Neural cell (in vitro differentiated cells): ENCODE data around the gene HS3ST6. TPM values are rescaled to one million over a fixed set of nuclear protein-coding genes. Genes with fewer than 3 reads are reported as not detected.
"Not testable (repeated sequence)": the region's sequence is repeated elsewhere in the genome, so short reads cannot be mapped to it uniquely, and the experiment has no call there.

ENCODE experiments used
- H2AFZ ChIP-seq: fragments of 200-600, 300-800 bp; sonication (generic), shearing (Covaris generic); 2 replicates; pipeline ENCODE4 v1.6.0; 2014; ENCODE audit warnings: low read depth, mild to moderate bottlenecking, antibody characterized with exemption, low read length, moderate library complexity
- H3F3A ChIP-seq: fragments of 200-600 bp; shearing (Covaris generic); 2 replicates; pipeline ENCODE4 v1.6.1; 2016; ENCODE audit warnings: mild to moderate bottlenecking, moderate library complexity, mixed read lengths, antibody characterized with exemption, low read length; ENCODE audit not compliant: insufficient read depth, poor library complexity, severe bottlenecking
- H3K27ac ChIP-seq: fragments of 200-600, 300-800 bp; sonication (generic), shearing (Covaris generic); 2 replicates; pipeline ENCODE4 v1.5.1; 2014; ENCODE audit warnings: mild to moderate bottlenecking, low read length, moderate library complexity
- H3K27me3 ChIP-seq: fragments of 300-800, 200-600 bp; sonication (generic), shearing (Covaris generic); 2 replicates; pipeline ENCODE4 v1.6.0; 2014; ENCODE audit warnings: mild to moderate bottlenecking, low read depth, low read length, moderate library complexity; ENCODE audit not compliant: insufficient read depth
- H3K36me3 ChIP-seq: fragments of 300-800, 200-600 bp; sonication (generic), shearing (Covaris generic); 2 replicates; pipeline ENCODE4 v1.5.1; 2014; ENCODE audit warnings: mild to moderate bottlenecking, antibody characterized with exemption, low read length, moderate library complexity; ENCODE audit not compliant: insufficient read depth
- H3K4me2 ChIP-seq: fragments of 300-800, 200-600 bp; sonication (generic), shearing (Covaris generic); 2 replicates; pipeline ENCODE4 v1.6.0; 2014; ENCODE audit warnings: mild to moderate bottlenecking, low read length
- H3K4me3 ChIP-seq: fragments of 300-800, 200-600 bp; sonication (generic), shearing (Covaris generic); 2 replicates; pipeline ENCODE4 v1.5.1; 2014; ENCODE audit warnings: mild to moderate bottlenecking, low read length, moderate library complexity
- H3K79me2 ChIP-seq: fragments of 200-600 bp; shearing (Covaris generic); replicated peaks from 2 replicates; pipeline ENCODE4 v1.6.0; 2014; ENCODE audit warnings: mild to moderate bottlenecking, low read length, moderate library complexity; ENCODE audit not compliant: insufficient read depth
- H3K9ac ChIP-seq: fragments of 300-800, 200-600 bp; sonication (generic), shearing (Covaris generic); 2 replicates; pipeline ENCODE4 v1.6.1; 2016; ENCODE audit warnings: mild to moderate bottlenecking, low read length, mixed read lengths
- H3K9me2 ChIP-seq: fragments of 200-600 bp; shearing (Covaris generic); 2 replicates; pipeline ENCODE4 v1.6.1; 2016; ENCODE audit warnings: mild to moderate bottlenecking, low read length, mixed read lengths; ENCODE audit not compliant: insufficient read depth
- H3K9me3 ChIP-seq: fragments of 200-600, 300-800 bp; sonication (generic), shearing (Covaris generic); 2 replicates; pipeline ENCODE4 v1.6.1; 2016; ENCODE audit warnings: mild to moderate bottlenecking, mixed run types, low read length, moderate library complexity, mixed read lengths
- H4K20me1 ChIP-seq: fragments of 200-600 bp; shearing (Covaris generic); 2 replicates; pipeline ENCODE4 v1.6.1; 2016; ENCODE audit warnings: mild to moderate bottlenecking, mixed run types; ENCODE audit not compliant: insufficient read depth
- CTCF ChIP-seq: fragments of 450-650 bp; IDR thresholded peaks from 2 replicates; pipeline ENCODE4 v1.5.1; 2014; ENCODE audit warnings: antibody characterized with exemption, mild to moderate bottlenecking, moderate library complexity; ENCODE audit not compliant: poor library complexity, severe bottlenecking
- EP300 ChIP-seq: fragments of 450-650 bp; conservative IDR thresholded peaks from 2 replicates; pipeline ENCODE4 v1.6.1; 2014; ENCODE audit warnings: antibody characterized with exemption, mild to moderate bottlenecking, moderate library complexity; ENCODE audit not compliant: poor library complexity, severe bottlenecking
- EZH2 ChIP-seq: fragments of 200-600, 300-800 bp; shearing (Covaris generic), sonication (generic); IDR thresholded peaks from 2 replicates; pipeline ENCODE4 v1.6.1; 2014; ENCODE audit warnings: antibody characterized with exemption, low read length, borderline replicate concordance, mild to moderate bottlenecking; ENCODE audit not compliant: insufficient read depth, poor library complexity, severe bottlenecking
- MXI1 ChIP-seq: fragments of 450-650 bp; conservative IDR thresholded peaks from 2 replicates; pipeline ENCODE4 v1.6.1; 2014; ENCODE audit warnings: antibody characterized with exemption, mild to moderate bottlenecking; ENCODE audit not compliant: poor library complexity, severe bottlenecking
- POLR2AphosphoS5 ChIP-seq: IDR thresholded peaks from 2 replicates; pipeline ENCODE4 v1.6.1; 2012
- RAD21 ChIP-seq: fragments of 450-650 bp; conservative IDR thresholded peaks from 2 replicates; pipeline ENCODE4 v1.6.1; 2014; ENCODE audit warnings: antibody characterized with exemption, mild to moderate bottlenecking, moderate library complexity
- REST ChIP-seq: IDR thresholded peaks from 2 replicates; pipeline ENCODE4 v1.6.1; 2012; ENCODE audit warnings: borderline replicate concordance
- SMC3 ChIP-seq: fragments of 450-650 bp; conservative IDR thresholded peaks from 2 replicates; pipeline ENCODE4 v1.6.1; 2014; ENCODE audit warnings: antibody characterized with exemption, mild to moderate bottlenecking, moderate library complexity; ENCODE audit not compliant: poor library complexity
- TAF1 ChIP-seq: IDR thresholded peaks from 2 replicates; pipeline ENCODE4 v1.6.1; 2012; ENCODE audit warnings: low read depth
- polyA plus RNA-seq: library from polyadenylated mRNA; depleted of rRNA; stranded (reverse); fragments of >200 nt; gene quantifications from 2 replicates; pipeline ENCODE4 v1.2.3, GENCODE V29; 2014

Gene HS3ST6
- polyA plus RNA-seq, 1 donor from 2014 or later = not detected

GRCh38 chr16:1876066-1876465 lies 42.1 kb downstream of the HS3ST6 start:
- H3K4me2 ChIP-seq, H3K9me2 ChIP-seq, H3F3A ChIP-seq, H4K20me1 ChIP-seq, H2AFZ ChIP-seq, H3K79me2 ChIP-seq, H3K9me3 ChIP-seq, H3K9ac ChIP-seq, H3K27ac ChIP-seq, H3K4me3 ChIP-seq, H3K36me3 ChIP-seq: not testable (repeated sequence)
- peaks cover 19% of the 10 kb centered on the region for H3K27me3 ChIP-seq

GRCh38 chr16:1874854-1875253 lies 43.4 kb downstream of the HS3ST6 start:
- H3K27ac ChIP-seq = no peak overlapping the region
- H2AFZ ChIP-seq = no peak overlapping the region
- H4K20me1 ChIP-seq = no peaks in the 10 kb centered on the region
- H3K79me2 ChIP-seq = no peaks in the 10 kb centered on the region
- H3K9ac ChIP-seq = no peak overlapping the region
- no peak overlapping the region for H3K4me2 ChIP-seq
- no peak for TF ChIP-seq EP300
- TF ChIP-seq REST = no peak
- no peak for TF ChIP-seq MXI1
- peaks cover 19% of the 10 kb centered on the region for H3K27me3 ChIP-seq
- H3K4me3 ChIP-seq = no peak overlapping the region
- no peaks in the 10 kb centered on the region for H3K9me2 ChIP-seq
- no peaks in the 10 kb centered on the region for H3F3A ChIP-seq
- H3K36me3 ChIP-seq = no peaks in the 10 kb centered on the region
- H3K9me3 ChIP-seq = no peaks in the 10 kb centered on the region

- H3K36me3 ChIP-seq = no peaks in the 10 kb centered on the region
- H3K9ac ChIP-seq = no peak within 1 kb of the TSS
- no peaks in the 10 kb centered on the region for H3F3A ChIP-seq
- H4K20me1 ChIP-seq = no peaks in the 10 kb centered on the region
- H3K9me3 ChIP-seq = no peaks in the 10 kb centered on the region
- H3K4me2 ChIP-seq = no peak within 1 kb of the TSS
- H3K9me2 ChIP-seq = no peaks in the 10 kb centered on the region
- no peak within 1 kb of the TSS for H2AFZ ChIP-seq
- H3K27me3 ChIP-seq = peaks cover 21% of the 10 kb centered on the region
- no peak within 1 kb of the TSS for H3K27ac ChIP-seq
- peak within 1 kb of the TSS; percentile 43 for H3K4me3 ChIP-seq
- TF ChIP-seq CTCF (no peak), REST (no peak), TAF1 (no peak), POLR2AphosphoS5 (no peak), EP300 (no peak), EZH2 (no peak), SMC3 (no peak), RAD21 (no peak), MXI1 (no peak)
- no peaks in the 10 kb centered on the region for H3K79me2 ChIP-seq
Observed at GRCh38 chr16:1871974-1872635, 46.1 kb downstream of the HS3ST6 start, which contains the start of gene MEIOB. Gene MEIOB (minus strand): TSS chr16:1872164. CDS start chr16:1868175, 3,989 bp downstream.
